ENCODE data around the gene CRX.
"Not testable (repeated sequence)": the region's sequence is repeated elsewhere in the genome, so short reads cannot be mapped to it uniquely, and the experiment has no call there.

The CRX gene

DNA sequence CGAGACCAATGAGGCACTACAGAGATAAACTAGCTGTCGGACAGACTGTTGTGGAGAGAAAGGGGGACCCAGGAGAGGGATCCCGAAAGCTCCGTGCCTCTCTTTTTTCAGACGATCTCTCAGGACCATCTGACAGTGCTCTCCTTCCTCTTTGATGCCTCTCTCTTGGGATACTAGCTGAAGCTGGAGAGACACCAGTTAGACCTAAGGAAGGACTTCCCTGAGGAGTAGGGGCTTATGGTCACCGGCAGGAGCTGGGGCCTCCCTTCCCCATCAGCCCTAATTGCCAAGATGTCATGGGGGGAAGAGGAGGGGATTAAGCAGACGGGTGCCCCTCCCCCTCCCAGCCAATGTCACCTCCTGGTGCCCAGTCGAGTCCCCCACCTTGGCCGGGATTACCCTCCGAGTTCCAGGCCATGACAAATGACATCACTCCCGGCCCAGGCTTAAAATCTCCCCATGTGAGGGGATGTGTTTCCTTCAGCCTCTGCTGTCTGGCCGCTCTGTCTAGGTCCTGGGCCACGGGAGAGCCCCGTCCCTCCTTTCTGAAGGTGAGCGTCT, at the start of gene CRX:
Gene CRX (plus strand): TSS at position 478 of the 561 bp plus-strand sequence. CDS start 12,507 bp downstream, outside the sequence.
- no peak for DNase-seq

DNA sequence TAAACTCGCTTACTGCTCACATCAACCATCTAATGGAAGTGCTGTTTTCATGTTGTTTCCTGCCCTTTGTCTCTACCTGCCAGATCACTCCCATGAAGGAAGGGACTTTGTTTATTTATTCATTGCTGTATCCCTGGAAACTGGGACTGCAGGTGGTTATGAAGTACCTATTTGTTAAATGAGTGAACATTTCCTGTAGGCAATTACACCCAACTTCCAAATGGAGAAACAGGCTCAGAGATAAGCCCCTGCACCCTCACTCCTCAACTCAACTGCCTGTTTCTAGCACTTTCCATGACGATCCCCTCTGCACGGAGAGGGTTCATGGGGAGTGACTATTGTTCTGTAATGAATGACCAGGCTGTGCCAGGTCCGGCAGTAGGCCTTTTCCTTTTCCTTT, 45.2 kb upstream of the CRX start:
- no peak for DNase-seq

DNA sequence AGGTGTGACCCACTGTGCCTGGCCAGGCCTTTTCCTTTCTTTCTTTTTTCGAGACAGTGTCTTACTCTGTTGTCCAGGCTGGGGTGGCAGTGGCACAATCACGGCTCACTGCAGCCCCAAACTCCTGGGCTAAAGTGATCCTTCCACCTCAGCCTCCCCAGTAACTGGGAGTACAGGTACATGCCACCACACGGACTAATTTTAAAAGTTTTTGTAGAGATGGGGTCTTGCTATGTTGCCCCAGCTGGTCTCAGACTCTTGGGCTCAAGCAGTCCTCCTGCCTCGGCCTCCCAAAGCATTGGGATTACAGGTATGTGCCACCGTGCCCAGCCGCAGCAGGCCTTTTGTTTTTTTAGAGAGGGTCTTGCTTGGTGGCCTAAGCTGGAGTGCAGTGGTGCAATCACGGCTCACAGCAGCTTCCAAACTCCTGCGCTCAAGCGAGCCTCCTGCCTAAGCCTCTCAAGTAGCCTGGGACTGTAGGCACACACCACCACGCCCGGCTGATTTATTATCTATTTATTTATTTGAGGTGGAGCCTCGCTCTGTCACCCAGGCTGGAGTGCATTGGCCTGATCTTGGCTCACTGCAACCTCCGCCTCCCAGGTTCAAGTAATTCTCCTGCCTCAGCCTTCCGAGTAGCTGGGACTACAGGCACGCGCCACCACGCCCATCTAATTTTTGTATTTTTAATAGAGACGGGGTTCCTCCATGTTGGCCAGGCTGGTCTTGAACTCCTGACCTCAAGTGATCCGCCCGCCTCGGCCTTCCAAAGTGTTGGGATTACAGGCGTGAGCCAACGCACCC, 44.3 kb upstream of the CRX start:
- not testable (repeated sequence) for DNase-seq

DNA sequence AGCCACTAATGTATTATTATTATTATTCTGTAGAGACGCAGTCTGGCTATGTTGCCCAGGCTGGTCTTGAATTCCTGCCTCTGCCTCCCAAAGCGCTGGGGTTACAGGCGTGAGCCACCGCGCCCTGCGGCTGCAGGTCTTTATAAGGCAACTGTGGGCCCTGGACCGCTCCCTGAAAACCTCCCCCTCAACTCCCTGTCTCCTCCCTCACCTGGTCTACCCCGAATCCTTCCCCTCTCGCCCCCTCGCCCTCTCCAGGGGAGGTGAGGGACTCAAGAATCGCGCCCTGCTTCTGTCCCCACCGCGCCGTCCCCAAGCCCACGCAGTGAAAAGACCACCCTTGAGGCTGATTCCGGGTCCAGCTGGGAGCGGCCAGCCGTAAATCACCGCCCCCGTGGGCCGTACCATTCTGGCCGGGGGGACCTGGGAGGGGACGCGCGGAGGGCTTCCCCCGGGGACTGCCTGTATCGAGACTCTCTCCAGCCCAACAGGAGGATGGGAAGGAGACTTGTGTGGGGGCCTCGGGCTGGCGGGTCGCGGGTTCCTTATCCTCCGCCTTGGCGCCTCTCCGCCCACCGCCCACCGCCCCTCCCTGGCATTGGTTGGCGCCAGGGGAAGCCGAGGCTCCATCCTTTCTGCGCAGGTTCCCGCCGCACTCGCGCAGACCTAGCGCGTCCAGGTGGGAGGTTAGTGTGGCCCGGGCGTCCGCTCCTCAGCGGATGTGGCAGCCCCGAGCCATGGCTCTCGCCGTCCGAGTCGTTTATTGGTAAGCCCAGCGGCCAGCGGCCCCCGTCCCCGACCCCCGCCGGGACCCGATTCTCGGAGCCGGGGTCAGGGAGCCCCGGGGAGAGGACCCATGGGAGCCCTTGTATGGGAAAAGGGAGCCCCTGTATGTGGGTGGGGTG, 43.4 kb upstream of the CRX start, which contains the start of gene SELENOW:
Gene SELENOW (plus strand): TSS at position 655 of the 905 bp plus-strand sequence. CDS start 83 bp downstream, at position 738.
- DNase-seq, result peak; percentile 84

DNA sequence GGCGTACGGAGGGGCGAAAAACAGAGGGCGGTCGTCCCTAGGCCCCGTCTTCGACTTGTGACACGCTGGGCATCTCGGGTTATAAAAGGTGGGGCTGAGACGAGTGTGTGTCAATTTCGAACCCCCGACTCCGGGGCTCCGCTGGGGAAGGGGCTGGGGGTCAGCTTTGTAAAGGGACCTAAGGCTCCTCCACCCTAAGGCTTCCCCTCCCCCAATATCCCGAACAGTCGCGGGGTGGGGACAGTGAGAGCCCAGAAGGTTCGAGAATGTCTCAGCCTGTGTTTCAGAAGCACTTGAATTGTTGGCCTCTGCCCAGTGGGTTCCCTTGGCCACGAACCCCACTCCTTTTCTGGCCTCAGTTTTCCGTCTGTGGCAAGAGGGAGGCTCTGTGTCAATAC, 42.8 kb upstream of the CRX start:
- no peak for DNase-seq

DNA sequence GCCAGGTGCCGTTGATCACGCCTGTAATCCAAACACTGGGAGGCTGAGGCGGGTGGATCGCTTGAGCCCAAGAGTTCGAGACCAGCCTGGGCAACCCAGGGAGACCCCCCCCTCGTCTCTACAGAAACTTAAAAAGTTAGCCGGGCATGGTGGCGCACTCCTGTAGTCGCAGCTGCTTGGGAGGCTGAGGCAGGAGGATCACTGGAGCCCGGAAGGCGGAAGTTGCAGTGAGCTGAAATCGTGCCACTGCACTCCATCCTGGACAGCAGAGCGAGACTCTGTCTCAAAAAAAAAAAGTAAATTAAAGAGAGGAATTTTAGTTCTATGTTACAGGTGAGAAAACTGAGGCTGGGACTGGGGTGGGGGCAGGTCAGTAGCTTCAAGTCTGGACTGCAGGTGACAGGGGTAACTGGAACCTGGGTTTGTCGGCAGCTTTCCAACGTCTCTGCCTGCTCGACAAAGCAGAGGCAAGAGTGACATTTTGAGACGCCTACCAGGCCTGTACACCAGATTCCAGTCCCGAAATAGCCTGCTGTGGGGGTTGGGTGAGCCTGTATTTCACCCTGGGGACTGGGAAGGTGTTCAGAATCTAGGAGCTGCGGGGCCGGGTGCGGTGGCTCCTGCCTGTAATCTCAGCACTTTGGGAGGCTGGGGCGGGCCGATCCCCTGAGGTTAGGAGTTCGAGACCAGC, 42.1 kb upstream of the CRX start:
- no peak for DNase-seq

DNA sequence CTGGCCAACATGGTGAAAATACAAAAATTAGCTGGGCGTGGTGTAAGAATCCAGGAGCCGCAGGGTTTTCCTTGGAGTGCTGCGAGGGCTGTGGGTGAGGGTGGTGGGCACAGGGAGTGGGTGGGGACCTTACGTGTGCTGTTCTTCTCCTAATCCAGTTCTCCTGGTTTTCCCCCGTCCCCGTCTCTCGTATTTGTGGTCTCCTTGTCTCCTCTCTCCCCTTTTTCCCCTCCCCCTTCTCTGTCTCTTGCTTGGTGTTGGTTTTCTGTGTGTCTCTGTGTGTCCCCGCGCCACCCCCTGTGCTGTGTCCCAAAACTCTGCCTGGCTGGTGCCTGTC, 41.6 kb upstream of the CRX start:
- no peak for DNase-seq

DNA sequence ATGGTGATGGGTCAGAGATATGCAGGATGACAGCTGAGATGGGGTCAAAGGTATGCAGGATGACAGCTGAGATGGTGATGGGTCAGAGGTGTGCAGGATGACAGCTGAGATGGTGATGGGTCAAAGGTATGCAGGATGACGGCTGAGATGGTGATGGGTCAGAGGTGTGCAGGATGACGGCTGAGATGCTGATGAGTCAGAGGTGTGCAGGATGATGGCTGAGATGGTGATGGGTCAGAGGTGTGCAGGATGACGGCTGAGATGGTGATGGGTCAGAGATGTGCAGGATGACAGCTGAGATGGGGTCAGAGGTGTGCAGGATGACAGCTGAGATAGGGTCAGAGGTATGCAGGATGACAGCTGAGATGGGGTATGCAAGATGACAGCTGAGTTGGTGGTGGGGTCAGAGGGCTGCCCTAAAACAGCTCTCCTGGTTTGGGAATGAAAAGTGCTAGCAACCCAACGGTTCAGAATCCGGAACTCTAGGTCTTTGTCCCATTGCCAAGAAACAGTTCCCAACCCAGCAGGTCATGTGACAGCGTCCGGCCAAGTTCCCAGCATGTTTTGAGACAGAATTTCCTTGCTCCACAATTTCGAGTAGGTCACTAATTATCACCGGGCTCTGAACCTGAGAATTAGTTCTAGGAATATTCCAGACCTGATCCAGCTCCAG, 40.0 kb upstream of the CRX start:
- no peak for DNase-seq

DNA sequence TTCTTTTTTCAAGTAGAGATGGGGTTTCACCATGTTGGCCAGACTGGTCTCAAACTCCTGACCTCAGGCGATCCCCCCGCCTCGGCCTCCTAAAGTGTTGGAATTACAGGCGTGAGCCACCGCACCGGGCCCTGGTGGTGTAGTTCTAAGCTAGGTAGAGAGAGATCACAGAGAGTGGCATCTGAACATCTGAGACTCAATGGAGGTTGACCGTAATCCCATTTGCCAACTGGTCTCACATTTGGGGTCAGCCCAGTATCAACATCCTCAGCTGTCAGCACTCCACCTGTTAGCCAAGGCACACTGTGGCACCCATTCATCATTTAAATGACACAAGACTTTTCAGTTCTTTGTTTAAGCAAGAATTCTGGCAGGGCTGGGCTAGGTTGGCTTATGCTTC, 35.2 kb upstream of the CRX start:
- DNase-seq, result no peak

DNA sequence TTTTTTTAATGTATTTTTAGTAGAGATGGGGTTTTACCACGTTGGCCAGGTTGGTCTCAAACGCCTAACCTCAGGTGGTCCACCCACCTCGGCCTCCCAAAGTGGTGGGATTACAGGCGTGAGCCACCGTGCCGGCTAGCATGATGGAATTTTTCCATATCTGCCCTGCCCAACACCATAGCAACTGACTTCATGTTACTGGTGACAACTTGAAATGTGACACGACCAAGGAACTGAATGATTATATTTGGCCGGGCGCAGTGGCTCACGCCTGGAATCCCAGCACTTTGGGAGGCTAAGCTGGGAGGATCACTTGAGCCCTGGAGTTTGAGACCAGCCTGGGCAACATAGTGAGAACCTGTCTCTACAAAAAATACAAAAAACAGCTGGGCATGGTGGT, 34.4 kb upstream of the CRX start:
- DNase-seq, result not testable (repeated sequence)

DNA sequence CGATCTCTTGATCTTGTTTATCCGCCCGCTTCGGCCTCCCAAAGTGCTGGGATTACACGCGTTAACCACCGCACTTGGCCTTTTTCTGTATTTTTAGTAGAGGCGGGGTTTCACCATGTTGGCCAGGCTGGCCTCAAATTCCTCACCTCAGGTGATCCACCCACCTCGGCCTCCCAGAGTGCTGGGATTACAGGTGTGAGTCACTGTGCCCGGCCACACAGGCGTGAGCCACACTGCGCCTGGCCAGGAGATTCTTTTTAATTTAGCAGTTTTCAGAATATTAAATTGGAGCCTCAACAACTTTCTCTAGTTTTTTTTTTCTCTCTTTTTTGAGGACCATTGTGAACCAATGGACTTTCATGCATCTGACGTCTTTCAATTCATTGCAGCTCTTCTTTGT, 31.9 kb upstream of the CRX start:
- DNase-seq, result not testable (repeated sequence)

DNA sequence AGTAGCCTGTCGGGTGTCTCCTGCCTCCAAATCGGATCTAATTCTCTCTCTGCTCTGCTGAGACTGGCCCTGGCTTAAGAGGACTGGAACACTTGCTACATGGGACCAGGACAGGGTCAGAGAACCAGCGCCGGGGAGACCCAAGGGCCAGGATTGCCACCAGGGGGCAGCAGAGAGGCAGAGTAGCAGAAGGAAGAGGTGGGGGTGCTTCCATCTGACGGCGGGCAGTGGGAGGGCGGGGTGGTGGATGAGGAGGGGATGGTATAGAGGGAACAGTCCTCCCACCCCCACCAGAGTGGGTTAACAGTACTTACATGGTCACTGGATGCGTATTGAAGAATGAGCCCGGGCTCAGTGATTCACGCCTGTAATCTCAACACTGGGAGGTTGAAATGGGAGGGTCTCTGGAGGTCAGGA, 31.3 kb upstream of the CRX start:
- peak; percentile 73 for DNase-seq

DNA sequence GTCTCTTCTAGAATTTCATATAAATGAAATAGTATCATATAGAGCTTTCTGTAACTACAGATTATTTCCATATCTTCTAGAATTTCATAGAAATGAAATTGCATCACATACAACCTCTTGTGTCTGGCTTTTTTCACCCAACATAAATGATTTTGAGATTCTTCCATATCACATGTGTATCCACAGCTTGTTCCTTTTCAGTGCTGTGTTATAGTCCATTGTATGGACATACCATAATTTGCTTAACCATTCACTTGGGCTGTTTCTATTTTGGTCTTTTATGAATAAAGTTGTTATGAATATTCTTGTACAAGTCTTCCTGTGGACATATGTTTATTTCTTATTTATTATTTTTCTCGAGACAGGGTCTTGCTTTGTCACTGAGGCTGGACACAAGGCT, 29.1 kb upstream of the CRX start:
- no peak for DNase-seq

DNA sequence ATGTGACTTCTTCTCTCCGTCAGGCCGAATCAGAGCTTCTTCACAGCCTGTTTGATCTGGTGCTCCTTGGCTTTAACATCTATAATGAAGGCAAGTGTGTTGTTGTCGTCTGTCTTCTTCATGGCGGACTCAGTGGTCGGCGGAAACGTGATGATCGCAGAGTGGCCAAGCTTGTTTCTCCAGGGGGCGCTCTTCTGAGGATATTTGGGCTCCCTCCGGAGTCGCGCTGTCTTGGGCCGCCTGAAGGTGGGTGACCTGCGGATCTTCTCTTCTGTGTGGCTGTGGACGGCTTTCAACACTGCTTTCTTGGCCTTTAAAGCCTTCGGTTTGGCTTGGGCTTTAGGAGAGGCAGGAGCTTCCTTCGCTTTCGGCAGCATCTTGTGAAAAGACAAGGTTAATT, 27.2 kb upstream of the CRX start:
- no peak for DNase-seq

DNA sequence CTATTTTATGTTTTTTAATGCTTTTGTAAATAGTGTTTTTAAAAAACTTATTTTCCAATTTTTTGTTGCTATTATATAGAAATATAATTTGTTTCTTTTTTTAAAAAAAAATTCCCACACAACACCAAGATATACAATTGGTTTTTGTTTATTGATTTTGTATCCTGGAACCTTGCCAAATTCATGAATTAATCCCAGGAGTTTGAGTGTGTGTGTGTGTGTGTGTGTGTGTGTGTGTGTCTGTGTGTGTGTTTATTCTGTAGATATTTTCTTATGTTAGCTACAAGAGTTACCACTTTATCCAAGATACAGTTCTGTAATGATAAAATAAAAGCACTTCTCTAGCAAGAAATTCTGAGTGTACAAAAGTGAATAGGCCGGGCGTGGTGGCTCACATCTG, 25.0 kb upstream of the CRX start:
- DNase-seq, result no peak

DNA sequence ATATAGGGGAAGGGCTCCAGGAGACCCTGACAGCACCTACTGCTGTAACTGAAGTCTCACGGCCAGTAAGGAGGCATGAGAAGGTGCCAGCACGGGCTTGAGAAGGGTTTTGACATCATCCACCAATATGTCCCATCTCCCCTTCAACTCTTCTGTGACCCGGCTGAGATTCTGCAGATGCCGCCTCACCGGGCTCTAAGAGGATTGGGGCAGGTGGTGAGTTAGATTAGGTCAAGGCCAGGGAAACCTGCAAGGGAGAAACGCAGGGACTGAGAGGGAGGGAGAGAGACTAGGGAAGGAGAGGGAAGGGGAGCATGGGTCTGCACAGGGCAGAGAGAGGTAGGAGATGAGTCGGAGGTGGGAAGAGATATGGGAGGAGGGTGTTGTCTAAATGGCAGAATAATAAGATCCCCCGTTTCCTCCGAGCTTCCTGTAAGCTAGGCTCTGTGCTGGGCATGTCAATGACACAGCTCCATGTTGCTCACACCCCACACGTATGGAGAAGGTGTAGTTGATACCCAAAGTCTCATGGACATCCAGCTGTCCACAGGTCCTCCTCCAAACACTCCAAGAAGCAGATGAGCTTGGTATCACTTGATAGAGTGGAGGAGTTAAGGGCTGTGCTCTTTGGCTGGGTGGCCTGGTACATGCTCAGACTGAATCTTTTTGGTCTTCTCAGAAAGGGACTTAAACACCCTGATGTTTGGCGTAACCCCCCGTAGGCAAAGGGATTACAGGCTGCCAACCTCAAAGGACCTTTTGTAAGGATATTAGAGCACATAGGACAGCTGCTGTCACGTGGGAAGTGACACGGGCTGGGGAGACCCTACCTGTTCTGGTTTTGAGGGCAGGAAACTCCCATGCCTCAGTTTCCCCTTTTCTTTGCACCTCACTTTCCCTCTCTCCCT, 23.5 kb upstream of the CRX start:
- DNase-seq, result no peak

DNA sequence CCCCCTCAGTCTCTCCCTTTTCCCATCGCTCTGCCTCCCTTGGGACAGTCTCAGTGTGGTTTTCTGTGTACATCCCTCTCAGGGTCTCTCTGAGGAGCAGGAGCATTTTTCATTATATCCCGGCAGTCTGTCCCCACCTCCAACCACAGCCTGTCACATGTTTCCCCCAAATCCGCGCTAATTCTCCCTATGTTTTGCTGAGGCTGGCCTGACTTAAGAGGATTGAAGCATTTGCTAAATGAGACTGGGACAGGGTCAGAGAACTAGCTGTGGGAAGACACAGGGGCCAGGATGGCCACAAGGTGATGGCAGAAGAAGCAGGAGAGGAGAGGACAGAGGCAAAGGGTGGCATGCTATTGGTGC, 22.9 kb upstream of the CRX start:
- DNase-seq, result no peak

DNA sequence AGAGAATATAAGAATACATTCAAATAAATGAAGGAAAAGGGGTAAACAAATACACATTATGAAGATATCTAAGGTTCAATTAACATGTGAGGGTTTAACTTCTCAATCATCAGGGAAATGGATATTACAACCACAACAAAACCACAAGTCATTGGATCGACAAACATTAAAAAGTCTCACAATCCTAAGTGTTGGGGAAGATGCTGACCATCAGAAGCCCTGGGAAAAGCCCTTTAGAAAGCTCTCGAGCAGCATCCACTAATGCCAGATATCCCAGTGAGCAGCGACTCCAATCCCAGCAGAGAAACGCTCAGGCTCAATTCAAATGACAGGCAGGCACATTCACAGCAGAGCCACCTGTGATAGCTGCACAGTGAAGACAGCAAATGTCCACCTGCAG, 20.5 kb upstream of the CRX start:
- no peak for DNase-seq

DNA sequence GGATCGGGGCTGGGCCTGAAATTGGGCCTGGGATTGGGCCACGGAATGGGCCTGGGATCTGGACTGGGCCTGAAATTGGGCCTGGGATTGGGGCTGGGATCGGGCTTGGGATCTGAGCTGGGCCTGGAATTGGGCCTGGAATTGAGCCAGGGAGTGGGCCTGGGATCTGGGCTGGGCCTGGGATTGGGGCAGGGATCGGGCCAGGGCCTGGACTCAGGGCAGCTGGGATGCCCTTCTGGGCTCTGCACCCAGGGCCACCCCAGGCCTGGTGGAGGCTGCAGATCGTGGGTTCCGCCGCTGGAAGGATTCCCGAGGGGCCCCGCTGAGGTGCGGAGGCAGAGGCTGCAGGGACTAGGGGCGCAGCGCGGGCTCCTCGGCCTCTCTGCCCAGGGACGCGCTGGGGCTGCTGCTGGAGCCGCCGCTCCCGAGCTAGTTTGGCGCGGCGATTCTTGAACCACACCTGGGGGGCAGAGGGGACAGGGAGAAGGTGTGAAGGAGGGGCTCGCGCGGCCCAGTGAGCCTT, 19.2 kb upstream of the CRX start:
- no peak for DNase-seq

DNA sequence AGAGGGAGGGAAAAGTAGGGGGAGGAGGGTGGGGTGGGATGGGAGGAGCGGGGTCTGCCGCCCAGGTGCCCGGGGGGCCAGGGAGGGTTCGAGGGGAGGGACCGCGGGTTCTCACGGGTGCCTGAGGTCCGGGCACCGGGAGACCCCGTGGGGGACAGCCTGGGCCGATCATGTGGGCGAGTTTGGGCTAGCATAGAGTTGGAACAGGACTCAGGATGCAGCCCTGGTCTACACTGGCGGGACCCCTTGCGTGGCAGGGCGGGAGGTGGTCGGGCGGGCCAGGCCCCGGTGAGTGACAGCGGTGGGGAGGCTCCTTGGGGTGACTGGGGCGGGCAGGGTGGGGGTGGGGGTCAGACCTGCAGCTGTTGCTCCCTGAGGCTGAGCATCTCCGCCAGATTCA, 18.6 kb upstream of the CRX start:
- not testable (repeated sequence) for DNase-seq

DNA sequence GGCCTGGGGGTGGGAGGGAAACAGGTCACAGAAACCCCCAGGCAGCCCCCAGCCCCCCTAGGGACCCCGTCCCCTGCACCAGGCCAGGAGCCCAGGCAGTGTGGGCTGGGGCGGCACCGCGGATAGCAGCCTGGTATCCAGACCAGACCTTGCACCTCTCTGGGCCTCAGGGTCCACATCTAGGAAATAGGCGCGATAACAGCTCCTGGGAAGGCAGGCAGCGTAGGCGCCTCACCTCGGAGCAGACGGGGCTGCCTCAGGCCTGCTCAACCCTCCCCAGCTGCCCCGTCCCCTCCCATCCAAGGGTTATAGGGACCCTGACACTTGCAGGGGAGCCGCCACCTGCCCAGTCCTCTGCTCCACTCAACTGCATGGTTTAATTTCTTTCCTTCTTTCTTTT, 18.1 kb upstream of the CRX start:
- DNase-seq, result not testable (repeated sequence)
